Embryonic facial prominence (tissue), 1 donor: ENCODE results near the gene CASP8.
"Not testable (repeated sequence)": the region's sequence is repeated elsewhere in the genome, so short reads cannot be mapped to it uniquely, and the experiment has no call there.

Experiments used
- DNase-seq: peaks from one replicate; pipeline ENCODE4 v3.0.0-alpha.2; 2016; ENCODE audit errors: extremely low spot score

The CASP8 gene

GRCh38 chr2:201269764-201270163 is 9.4 kb downstream of the CASP8 start:
- DNase-seq, result no peak

GRCh38 chr2:201270293-201271001 is 10.1 kb downstream of the CASP8 start:
- DNase-seq, result no peak

DNA sequence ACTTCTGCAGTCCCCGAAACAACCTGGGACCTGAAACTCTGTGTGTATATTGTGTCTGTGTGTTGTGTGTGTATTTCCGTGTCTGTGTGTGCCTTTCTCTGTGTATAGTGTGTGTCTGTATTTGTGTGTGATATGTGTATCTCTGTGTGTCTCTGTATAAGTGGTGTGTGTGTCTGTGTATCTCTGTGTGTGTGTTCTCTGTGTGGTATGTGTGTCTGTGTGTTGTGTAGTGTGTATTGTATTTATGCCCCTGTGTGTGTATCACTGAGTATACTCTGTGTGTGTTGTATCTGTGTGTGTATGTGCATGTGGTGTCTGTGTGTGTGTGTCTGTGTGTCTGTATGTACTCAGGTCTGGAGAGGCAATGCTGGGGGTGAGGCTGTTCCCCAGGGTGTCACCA is 11.6 kb downstream of the CASP8 start:
- no peak for DNase-seq

GRCh38 chr2:201273330-201273983 is 13.1 kb downstream of the CASP8 start:
- DNase-seq, result no peak

- DNase-seq, result no peak
Observed at GRCh38 chr2:201275069-201275468, 14.7 kb downstream of the CASP8 start.

GRCh38 chr2:201275990-201276389 is 15.7 kb downstream of the CASP8 start:
- DNase-seq, result no peak

DNA sequence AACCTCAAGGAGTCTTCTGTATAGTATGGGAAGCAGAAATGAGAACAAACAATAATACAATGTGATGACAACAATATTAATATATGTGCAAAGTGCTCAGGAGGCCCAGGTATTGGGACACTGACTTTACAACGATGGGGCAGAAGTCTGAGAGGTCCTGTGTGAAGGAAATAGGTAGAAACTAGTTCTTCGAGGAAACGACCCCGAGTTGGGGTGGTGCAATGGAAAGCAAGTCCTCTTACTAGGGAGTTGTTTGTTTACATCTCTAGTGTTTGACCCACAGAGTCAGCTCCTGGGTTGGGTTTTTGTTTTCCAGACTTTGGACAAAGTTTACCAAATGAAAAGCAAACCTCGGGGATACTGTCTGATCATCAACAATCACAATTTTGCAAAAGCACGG is 16.2 kb downstream of the CASP8 start:
- no peak for DNase-seq

DNA sequence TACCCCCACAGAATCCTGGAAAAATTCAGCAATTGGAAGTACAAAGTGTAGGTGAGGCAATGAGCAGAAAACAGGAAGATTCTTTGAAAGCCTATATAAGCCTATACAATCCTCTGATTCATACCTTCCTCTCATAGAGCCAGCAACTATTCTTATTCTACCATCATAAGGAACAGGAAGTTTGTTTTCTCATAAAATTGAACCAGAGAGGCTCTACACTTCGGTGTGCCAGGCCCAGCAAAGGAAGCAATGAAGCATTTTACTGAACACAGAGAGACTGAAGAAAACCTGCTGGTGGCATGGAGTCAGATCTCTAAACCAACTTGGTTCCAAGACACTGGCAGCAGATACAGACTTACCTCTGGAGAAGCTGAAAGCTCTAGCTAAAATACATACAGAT is 18.7 kb downstream of the CASP8 start:
- DNase-seq, result no peak

- DNase-seq, result no peak
Observed at GRCh38 chr2:201280191-201281040, 20.1 kb downstream of the CASP8 start.

DNA sequence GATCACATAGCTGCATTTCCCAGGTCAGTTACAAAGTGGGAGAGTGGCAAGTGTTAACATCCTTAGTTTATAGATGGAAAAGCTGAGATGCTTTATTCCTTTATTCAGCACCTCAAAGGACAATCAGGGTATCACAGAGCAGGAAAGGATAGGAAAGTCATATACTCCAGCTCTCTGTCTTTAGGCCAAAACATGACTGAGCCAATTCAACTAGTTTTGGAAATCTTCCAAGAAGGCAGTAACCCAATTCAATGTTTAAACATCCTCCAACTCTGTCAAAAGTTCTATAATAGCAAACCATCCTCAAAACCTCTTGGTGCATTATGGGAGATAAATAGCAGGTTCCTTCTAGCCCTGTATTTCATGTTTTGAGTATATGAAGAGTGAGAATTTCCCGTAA is 25.2 kb downstream of the CASP8 start:
- DNase-seq, result no peak

DNA sequence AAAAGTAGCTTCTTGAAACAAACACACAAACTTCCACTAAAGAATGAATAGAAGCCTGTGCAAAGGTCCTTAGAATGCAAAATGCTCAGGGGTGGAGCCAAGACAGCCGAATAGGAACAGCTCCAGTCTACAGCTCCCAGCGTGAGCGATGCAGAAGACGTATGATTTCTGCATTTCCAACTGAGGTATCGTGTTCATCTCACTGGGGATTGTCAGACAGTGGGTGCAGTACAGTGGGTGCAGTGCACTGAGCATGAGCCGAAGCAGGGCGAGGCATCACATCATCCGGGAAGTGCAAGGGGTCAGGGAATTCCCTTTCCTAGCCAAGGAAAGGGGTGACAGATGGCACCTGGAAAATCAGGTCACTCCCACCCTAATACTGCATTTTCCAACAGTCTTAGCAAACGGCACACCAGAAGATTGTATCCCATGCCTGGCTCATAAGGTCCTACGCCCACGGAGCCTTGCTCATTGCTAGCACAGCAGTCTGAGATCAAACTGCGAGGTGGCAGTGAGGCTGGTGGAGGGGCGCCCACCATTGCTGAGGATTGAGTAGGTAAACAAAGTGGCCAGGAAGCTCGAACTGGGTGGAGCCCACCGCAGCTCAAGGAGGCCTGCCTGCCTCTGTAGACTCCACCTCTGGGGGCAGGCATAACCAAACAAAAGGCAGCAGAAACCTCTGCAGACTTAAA is 30.3 kb downstream of the CASP8 start:
- not testable (repeated sequence) for DNase-seq

DNA sequence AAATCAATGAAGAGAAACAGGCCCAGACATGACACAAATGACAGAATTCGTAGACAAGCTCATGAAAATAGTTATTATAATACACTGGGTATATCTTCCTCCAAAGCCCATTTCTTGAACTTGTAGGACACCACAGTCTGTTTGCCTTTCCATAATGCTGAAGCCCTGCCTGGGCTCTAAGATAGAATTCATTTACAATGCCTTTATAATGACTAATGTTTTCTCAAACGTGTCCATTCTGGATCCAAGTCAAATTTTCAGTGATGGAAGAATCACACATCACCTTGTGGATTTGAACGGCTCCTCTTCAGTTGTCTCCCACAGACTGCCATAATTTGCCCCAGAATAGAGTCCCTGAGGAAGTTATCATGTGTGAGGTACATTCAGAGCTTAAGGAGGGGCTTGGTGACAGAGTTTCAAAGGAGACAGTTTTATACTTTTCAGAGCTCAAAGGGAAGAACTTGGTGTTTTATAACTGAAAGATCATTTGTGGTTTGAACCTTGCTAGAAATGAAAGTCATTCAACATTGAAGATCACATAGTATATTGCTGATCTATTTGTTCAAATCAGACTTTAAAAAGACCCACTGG is 38.2 kb downstream of the CASP8 start:
- no peak for DNase-seq

DNA sequence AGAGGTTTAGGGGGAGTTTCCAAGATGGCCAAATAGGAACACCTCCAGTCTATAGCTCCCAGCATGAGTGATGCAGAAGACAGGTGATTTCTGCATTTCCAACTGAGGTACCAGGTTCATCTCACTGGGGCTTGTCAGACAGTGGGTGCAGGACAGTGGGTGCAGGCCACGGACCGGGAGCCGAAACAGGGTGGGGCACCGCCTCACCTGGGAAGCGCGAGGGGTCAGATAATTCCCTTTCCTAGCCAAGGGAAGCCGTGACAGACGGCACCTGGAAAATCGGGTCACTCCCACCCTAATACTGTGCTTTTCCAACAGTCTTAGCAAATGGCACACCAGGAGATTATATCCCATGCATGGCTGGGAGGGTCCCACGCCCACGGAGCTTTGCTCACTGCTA is 39.6 kb downstream of the CASP8 start:
- not testable (repeated sequence) for DNase-seq

DNA sequence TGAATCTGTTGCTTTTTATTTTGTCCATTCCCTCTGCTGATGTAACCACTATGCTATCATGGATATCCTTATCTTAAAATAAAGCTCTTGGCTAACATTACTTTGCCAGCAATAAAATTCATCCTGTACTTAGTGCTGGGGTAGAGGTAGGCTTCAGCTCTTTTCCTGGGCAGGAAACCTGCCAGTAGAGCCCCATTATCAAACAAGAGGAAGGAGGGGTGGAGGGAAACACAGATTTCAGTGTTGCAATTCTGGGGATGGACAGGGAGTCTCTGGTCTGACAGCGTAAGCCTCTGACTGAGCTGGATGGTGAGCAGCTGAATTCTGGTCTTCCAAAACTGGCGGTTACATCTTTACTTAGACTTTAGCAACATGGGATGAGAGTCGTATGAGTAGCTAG is 47.5 kb downstream of the CASP8 start:
- DNase-seq, result no peak

DNA sequence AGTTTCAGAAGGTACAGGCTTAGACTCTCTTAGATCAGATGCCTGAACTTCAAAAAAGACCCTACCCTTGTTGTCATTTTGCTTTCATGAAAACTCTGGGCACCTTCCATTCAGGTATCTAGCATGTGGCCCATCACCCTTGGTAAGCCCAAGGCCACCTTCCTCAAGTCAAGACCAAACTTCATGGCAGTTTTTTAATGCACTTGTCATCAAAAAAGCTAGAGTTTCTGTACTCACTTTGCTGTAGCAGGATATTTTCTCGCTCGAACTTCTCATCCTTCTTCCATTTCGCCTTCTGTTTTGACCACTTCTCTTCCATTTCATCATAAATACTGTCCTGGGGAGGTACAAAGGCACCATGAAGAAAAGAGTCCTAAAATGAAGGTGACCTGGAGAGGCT is 48.6 kb downstream of the CASP8 start:
- DNase-seq, result no peak

GRCh38 chr2:201313362-201313761 is 53.0 kb downstream of the CASP8 start:
- DNase-seq, result no peak

GRCh38 chr2:201319511-201319910 is 59.2 kb downstream of the CASP8 start:
- DNase-seq, result no peak

DNA sequence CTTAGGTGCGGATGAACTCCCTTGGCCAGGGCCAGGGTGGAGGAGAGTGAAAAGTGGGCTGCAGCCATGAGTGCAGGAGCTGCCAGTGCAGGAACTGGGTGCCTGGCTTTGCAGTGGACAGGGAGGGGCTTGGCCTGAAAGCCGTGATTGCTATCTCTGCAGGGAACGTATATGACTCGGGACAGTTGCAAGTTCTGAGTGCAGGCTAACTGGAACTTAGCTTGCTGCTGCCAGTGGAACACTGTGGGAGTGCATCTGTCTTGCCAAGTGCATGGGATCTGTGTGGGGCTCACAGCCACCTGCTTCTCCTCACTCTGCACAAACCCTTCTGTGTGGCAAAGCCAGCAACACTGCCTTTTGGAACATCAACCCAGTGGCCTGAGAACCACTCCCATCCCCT is 59.9 kb downstream of the CASP8 start:
- DNase-seq, result no peak

DNA sequence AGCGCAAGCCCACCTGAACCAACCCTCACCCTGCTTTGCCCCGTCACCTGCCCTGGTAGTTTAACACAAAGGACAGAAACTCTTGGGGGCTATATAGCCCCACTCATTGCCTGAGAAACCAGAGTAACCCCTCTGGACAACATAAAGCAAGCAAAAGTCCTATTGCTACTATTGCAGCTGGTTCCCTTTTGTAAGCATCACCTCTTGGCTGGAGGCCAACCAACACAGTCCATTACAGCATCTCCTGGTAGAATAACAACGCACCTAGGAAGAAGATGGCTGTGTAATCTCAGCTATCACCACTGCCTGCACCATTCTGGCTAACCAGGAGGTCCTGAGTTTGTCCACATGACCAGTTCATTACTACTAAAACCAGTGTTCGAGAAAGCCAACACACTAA is 60.4 kb downstream of the CASP8 start:
- DNase-seq, result no peak

DNA sequence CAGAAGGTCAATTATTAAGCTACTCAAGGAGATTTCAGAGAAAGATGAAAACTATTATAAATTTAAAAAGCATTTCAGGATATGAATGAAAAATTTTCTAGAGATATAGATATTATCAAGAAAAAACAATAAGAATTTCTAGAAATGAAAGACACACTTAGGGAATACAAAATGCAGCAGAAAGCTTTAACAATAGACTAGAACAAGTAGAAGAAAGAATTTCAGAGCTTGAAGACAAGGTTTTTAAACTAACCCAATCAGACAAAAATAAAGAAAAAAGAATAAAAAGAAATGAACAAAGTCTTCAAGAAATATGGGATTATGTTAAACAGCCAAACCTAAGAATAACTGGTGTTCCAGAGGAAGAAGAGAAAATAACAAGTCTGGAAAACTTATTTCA is 62.4 kb downstream of the CASP8 start:
- no peak for DNase-seq

DNA sequence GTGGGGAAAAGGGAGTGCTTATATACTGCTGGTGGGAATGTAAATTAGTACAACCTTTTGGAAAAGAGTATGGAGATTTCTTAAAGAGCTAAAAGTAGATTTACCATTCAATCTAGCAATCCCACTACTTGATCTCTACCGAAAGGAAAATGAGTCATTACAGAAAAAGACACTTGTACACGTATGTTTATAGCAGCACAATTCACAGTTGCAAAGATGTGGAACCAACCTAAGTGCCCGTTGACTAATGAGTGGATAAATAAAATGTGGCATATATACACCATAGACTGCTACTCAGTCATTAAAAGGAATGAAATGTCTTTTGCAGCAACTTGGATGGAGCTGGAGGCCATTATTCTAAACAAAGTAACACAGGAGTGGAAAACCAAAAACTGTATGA is 67.3 kb downstream of the CASP8 start:
- no peak for DNase-seq

GRCh38 chr2:201329409-201329808 is 69.1 kb downstream of the CASP8 start:
- DNase-seq, result no peak
